ENCODE data around the gene HMCN1. TPM values are rescaled to one million over a fixed set of nuclear protein-coding genes. Genes with fewer than 3 reads are reported as not detected.
A peak's percentile ranks its signal among the peaks of the same experiment; 100 is the strongest.

The HMCN1 gene
- 8.6 TPM for total RNA-seq

GRCh38 chr1:185733818-185734735 is at the start of gene HMCN1:
Gene HMCN1 (plus strand): TSS chr1:185734391. CDS start chr1:185734780, 389 bp downstream.
- ATAC-seq (peak; percentile 93), DNase-seq (ENCODE audit: low spot score) (peak; percentile 73)

- no peak for ATAC-seq
- DNase-seq (ENCODE audit: low spot score), result no peak
Observed at GRCh38 chr1:185686821-185687778, 47.1 kb upstream of the HMCN1 start.

GRCh38 chr1:185690527-185690926 is 43.7 kb upstream of the HMCN1 start:
- ATAC-seq, result no peak

GRCh38 chr1:185693654-185694053 is 40.5 kb upstream of the HMCN1 start:
- no peak for DNase-seq (ENCODE audit: low spot score)
- no peak for ATAC-seq

More at GRCh38 chr1:185690527-185690926, 43.7 kb upstream of the HMCN1 start:
- DNase-seq (ENCODE audit: low spot score), result no peak

GRCh38 chr1:185694081-185694480 is 40.1 kb upstream of the HMCN1 start:
- ATAC-seq (peak; percentile 91), DNase-seq (ENCODE audit: low spot score) (peak; percentile 54)

- ATAC-seq, result peak; percentile 34
Observed at GRCh38 chr1:185695299-185695698, 38.9 kb upstream of the HMCN1 start.

GRCh38 chr1:185696422-185697150 is 37.6 kb upstream of the HMCN1 start:
- ATAC-seq, result no peak
- DNase-seq (ENCODE audit: low spot score), result no peak

More at GRCh38 chr1:185695299-185695698, 38.9 kb upstream of the HMCN1 start:
- no peak for DNase-seq (ENCODE audit: low spot score)

GRCh38 chr1:185699874-185700273 is 34.3 kb upstream of the HMCN1 start:
- no peak for DNase-seq (ENCODE audit: low spot score)

GRCh38 chr1:185701650-185702049 is 32.5 kb upstream of the HMCN1 start:
- ATAC-seq, result no peak
- DNase-seq (ENCODE audit: low spot score), result no peak

More at GRCh38 chr1:185699874-185700273, 34.3 kb upstream of the HMCN1 start:
- no peak for ATAC-seq

- ATAC-seq (no peak), DNase-seq (ENCODE audit: low spot score) (no peak)
Observed at GRCh38 chr1:185704181-185704580, 30.0 kb upstream of the HMCN1 start.

GRCh38 chr1:185716095-185716494 is 18.1 kb upstream of the HMCN1 start:
- ATAC-seq, result no peak
- DNase-seq (ENCODE audit: low spot score), result no peak

- DNase-seq (ENCODE audit: low spot score), result peak; percentile 82
- peak; percentile 96 for ATAC-seq
Observed at GRCh38 chr1:185719021-185719420, 15.2 kb upstream of the HMCN1 start.

GRCh38 chr1:185720633-185721272 is 13.4 kb upstream of the HMCN1 start:
- DNase-seq (ENCODE audit: low spot score), result no peak
- ATAC-seq, result peak; percentile 62

GRCh38 chr1:185721553-185721952 is 12.6 kb upstream of the HMCN1 start:
- DNase-seq (ENCODE audit: low spot score) (no peak), ATAC-seq (no peak)

- no peak for DNase-seq (ENCODE audit: low spot score)
- ATAC-seq, result no peak
Observed at GRCh38 chr1:185722098-185722497, 12.1 kb upstream of the HMCN1 start.

GRCh38 chr1:185727726-185728125 is 6.5 kb upstream of the HMCN1 start:
- ATAC-seq (no peak), DNase-seq (ENCODE audit: low spot score) (no peak)

GRCh38 chr1:185731446-185731845 is 2.7 kb upstream of the HMCN1 start:
- no peak for ATAC-seq

GRCh38 chr1:185732951-185733350 is 1.2 kb upstream of the HMCN1 start:
- DNase-seq (ENCODE audit: low spot score) (no peak), ATAC-seq (no peak)

More at GRCh38 chr1:185731446-185731845, 2.7 kb upstream of the HMCN1 start:
- no peak for DNase-seq (ENCODE audit: low spot score)

GRCh38 chr1:185734929-185735700 is 924 bp downstream of the HMCN1 start:
- no peak for DNase-seq (ENCODE audit: low spot score)
- ATAC-seq, result no peak

All from left lobe of liver (tissue), 2 donors.